ENCODE results near the gene ITGB1.

DNA sequence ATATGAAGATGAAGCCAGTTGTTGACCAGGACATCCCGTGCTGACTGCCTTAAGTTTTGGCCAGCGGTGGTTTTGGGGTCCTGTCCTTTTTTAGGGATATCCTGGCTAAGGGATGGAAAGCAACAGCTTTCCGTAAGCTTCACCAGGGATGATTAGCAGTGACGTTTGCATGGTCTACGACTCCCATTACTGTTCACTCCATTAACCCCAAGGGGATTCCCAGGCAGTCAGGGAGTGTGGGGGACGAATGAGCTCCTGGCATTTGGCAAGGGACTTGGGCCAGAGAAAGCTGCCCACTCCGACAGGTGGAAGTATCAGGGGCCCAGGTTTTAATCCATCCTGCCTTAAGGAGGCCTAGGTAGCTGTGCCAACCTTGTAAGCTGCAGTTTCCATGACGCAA is 66.8 kb downstream of the ITGB1 start:
- TF ChIP-seq, protein P1, sequence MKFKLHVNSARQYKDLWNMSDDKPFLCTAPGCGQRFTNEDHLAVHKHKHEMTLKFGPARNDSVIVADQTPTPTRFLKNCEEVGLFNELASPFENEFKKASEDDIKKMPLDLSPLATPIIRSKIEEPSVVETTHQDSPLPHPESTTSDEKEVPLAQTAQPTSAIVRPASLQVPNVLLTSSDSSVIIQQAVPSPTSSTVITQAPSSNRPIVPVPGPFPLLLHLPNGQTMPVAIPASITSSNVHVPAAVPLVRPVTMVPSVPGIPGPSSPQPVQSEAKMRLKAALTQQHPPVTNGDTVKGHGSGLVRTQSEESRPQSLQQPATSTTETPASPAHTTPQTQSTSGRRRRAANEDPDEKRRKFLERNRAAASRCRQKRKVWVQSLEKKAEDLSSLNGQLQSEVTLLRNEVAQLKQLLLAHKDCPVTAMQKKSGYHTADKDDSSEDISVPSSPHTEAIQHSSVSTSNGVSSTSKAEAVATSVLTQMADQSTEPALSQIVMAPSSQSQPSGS (CRISPR knock-in tag; IDR thresholded peaks at IDR 0.05): no peak
- TF ChIP-seq MTA2 (IDR thresholded peaks at IDR 0.05; ENCODE audit: low read depth) (no peak), CREM (IDR thresholded peaks at IDR 0.05; ENCODE audit: low read depth) (no peak), POLR2A (conservative IDR thresholded peaks at IDR 0.05) (no peak), CHD2 (IDR thresholded peaks at IDR 0.05; ENCODE audit: low read depth, low read length) (no peak), NCOA6 (IDR thresholded peaks at IDR 0.05) (no peak), PYGO2 (tag; IDR thresholded peaks at IDR 0.05) (no peak), XRCC5 (IDR thresholded peaks at IDR 0.05; ENCODE audit: low read depth, low read length) (no peak)
